WERI-Rb-1 (cell line): ENCODE measurements around the gene IRAK2.

ENCODE experiments used
- DNase-seq: peaks from one replicate; pipeline ENCODE4 v3.0.0-alpha.2; 2020
- H3K27ac ChIP-seq: fragments of 250-450 bp; sonication (Bioruptor Pico); 2 replicates; pipeline ENCODE4 v1.5.1; 2020; ENCODE audit warnings: mild to moderate bottlenecking, moderate library complexity
- H3K27me3 ChIP-seq: fragments of 250-450 bp; sonication (Bioruptor Pico); 2 replicates; pipeline ENCODE4 v1.5.1; 2021; ENCODE audit warnings: mild to moderate bottlenecking, low read depth, moderate library complexity; ENCODE audit not compliant: insufficient read depth, severe bottlenecking
- H3K36me3 ChIP-seq: fragments of 250-450 bp; sonication (Bioruptor Pico); 2 replicates; pipeline ENCODE4 v1.5.1; 2020; ENCODE audit warnings: mild to moderate bottlenecking, moderate library complexity
- H3K4me3 ChIP-seq: 2 replicates; pipeline ENCODE4 v1.5.1; 2011; ENCODE audit warnings: low read depth, mild to moderate bottlenecking, control low read depth, low read length
- H3K9me3 ChIP-seq: fragments of 250-450 bp; sonication (Bioruptor Pico); 2 replicates; pipeline ENCODE4 v1.5.1; 2021; ENCODE audit warnings: mild to moderate bottlenecking, moderate library complexity; ENCODE audit not compliant: severe bottlenecking
- TF ChIP-seq, protein P1 (sequence below): IDR thresholded peaks from 2 replicates; pipeline ENCODE4 v1.5.1; 2011; ENCODE audit warnings: low read depth, mild to moderate bottlenecking, control low read depth, inconsistent platforms, low read length

The IRAK2 gene

GRCh38 chr3:10289077-10289476 lies 124.4 kb downstream of the IRAK2 start:
- Histone ChIP-seq H3K4me3 (no peak overlapping the region), H3K27me3 (no peaks in the 10 kb centered on the region), H3K9me3 (no peaks in the 10 kb centered on the region), H3K27ac (no peak overlapping the region), H3K36me3 (peaks cover 6% of the 10 kb centered on the region)
- TF ChIP-seq, protein P1, sequence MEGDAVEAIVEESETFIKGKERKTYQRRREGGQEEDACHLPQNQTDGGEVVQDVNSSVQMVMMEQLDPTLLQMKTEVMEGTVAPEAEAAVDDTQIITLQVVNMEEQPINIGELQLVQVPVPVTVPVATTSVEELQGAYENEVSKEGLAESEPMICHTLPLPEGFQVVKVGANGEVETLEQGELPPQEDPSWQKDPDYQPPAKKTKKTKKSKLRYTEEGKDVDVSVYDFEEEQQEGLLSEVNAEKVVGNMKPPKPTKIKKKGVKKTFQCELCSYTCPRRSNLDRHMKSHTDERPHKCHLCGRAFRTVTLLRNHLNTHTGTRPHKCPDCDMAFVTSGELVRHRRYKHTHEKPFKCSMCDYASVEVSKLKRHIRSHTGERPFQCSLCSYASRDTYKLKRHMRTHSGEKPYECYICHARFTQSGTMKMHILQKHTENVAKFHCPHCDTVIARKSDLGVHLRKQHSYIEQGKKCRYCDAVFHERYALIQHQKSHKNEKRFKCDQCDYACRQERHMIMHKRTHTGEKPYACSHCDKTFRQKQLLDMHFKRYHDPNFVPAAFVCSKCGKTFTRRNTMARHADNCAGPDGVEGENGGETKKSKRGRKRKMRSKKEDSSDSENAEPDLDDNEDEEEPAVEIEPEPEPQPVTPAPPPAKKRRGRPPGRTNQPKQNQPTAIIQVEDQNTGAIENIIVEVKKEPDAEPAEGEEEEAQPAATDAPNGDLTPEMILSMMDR, result no peak
- DNase-seq, result no peak

GRCh38 chr3:10289787-10290355 lies 125.2 kb downstream of the IRAK2 start:
- Histone ChIP-seq H3K27me3 (no peaks in the 10 kb centered on the region), H3K36me3 (peaks cover 6% of the 10 kb centered on the region), H3K27ac (no peak overlapping the region), H3K4me3 (no peak overlapping the region), H3K9me3 (no peaks in the 10 kb centered on the region)
- TF ChIP-seq, protein P1, result no peak
- DNase-seq, result peak; percentile 37

- no peaks in the 10 kb centered on the region for H3K9me3 ChIP-seq
- no peaks in the 10 kb centered on the region for H3K27me3 ChIP-seq
- H3K27ac ChIP-seq, result no peak overlapping the region
- no peak for DNase-seq
- H3K4me3 ChIP-seq, result no peak overlapping the region
- TF ChIP-seq, protein P1, result no peak
- peaks cover 6% of the 10 kb centered on the region for H3K36me3 ChIP-seq
Measured at GRCh38 chr3:10290481-10291176, 125.9 kb downstream of the IRAK2 start.

DNA sequence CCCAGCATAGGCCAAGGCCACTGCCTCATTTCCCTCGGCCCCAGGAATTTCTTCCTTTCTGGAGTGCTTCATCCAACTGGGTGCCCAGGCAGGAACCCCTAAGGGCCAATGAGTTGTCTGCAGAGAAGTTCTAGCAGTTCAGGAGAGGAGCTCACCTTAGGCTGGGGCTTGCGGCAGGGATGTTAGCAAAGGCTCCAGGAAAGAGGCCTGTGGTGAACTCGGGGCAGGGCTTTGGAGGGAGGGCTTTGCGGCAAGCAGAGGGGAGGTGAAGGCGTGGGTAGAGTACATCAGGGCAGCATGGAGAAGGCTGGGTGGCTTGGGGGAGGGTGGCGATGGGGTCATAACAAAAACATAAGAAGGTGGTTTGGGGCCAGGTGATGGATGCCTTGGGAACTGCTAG lies 126.9 kb downstream of the IRAK2 start:
- no peak for DNase-seq

GRCh38 chr3:10292505-10293419 lies 128.0 kb downstream of the IRAK2 start, which contains the start of gene GHRL:
TSS of gene GHRL (minus strand) at chr3:10292947. CDS start at chr3:10290180, 2,767 bp downstream.
- H3K27me3 ChIP-seq, result no peaks in the 10 kb centered on the region
- DNase-seq, result no peak
- no peaks in the 10 kb centered on the region for H3K9me3 ChIP-seq
- TF ChIP-seq, protein P1, result no peak
- H3K36me3 ChIP-seq, result peaks cover 13% of the 10 kb centered on the region
- H3K27ac ChIP-seq, result no peak within 1 kb of the TSS
- H3K4me3 ChIP-seq, result no peak within 1 kb of the TSS

More for the DNA sequence above, 126.9 kb downstream of the IRAK2 start:
- H3K4me3 ChIP-seq, result no peak overlapping the region
- no peak overlapping the region for H3K27ac ChIP-seq
- no peaks in the 10 kb centered on the region for H3K9me3 ChIP-seq
- no peaks in the 10 kb centered on the region for H3K27me3 ChIP-seq
- TF ChIP-seq, protein P1, result no peak
- H3K36me3 ChIP-seq, result peaks cover 8% of the 10 kb centered on the region
